ENCODE results near the gene MRC2. TPM values are rescaled to one million over a fixed set of nuclear protein-coding genes. Genes with fewer than 3 reads are reported as not detected.

Gene MRC2
- total RNA-seq, 1 donor from 2014 or later = 361 TPM

DNA sequence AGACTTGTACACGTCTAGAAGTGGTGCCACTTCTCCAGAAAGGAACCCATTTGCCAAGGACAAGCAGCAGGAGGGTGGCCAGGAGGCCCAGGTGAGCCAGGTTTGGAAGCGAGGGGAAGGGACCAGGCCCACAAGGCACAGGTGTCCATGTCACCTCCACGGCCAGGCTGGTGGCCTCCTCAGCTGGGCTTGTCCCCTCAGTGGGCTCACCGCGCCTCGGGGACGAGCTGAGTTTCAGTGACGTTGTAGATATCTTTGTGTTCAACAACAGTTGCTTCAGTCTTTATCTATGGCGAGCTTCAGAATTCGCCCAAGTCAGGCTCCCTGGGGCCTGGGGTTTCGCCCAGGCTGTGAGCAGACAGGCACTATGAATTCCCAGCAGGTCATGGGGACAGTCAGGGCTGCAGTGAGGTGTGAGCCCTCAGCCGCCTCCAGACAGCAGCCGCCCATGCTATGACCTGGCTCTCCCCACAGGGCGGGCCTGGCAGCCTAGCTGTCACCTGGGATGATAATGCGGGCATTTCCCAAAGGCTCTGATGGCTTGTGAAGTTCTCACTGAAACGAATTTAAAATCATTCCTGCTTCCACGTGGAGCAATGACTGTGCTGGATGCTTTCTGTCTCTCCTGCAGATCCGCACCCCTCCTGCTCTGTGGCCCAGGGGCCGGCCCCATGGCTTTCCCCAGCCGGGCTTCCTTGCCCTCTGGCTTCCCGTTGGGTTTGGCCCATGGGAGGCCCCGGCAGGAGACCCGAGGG is 89.5 kb downstream of the MRC2 start:
- no peak overlapping the region for H3K9ac ChIP-seq (ENCODE audit: low read length)
- no peak overlapping the region for H3K27ac ChIP-seq (ENCODE audit: low read depth, low read length)
- FAIRE-seq (no peak), DNase-seq (ENCODE audit: low read depth) (no peak)
- H4K20me1 ChIP-seq (ENCODE audit: insufficient read depth, low read length) = no peaks in the 10 kb centered on the region
- Mint-ChIP-seq H3K4me3 (ENCODE audit: unreplicated experiment) (no peak overlapping the region), H3K27ac (ENCODE audit: unreplicated experiment) (no peak overlapping the region), H3K27me3 (ENCODE audit: low read depth, unreplicated experiment) (peaks cover 8% of the 10 kb centered on the region), H3K9me3 (ENCODE audit: unreplicated experiment) (peaks cover 7% of the 10 kb centered on the region), H3K4me1 (ENCODE audit: low read depth, unreplicated experiment) (peaks cover 5% of the 10 kb centered on the region), H3K36me3 (ENCODE audit: low read depth, unreplicated experiment) (peaks cover 2% of the 10 kb centered on the region)
- TF ChIP-seq EZH2 (IDR thresholded peaks at IDR 0.05; ENCODE audit: insufficient read depth, low read length) = no peak
- TF ChIP-seq CTCF (IDR thresholded peaks at IDR 0.05; ENCODE audit: insufficient read depth, low read depth, low read length) = no peak
- peaks cover 19% of the 10 kb centered on the region for H3K4me1 ChIP-seq (ENCODE audit: insufficient read depth, low read length)
- no peak overlapping the region for H3K4me2 ChIP-seq (ENCODE audit: low read length)
- H3K27me3 ChIP-seq (ENCODE audit: insufficient read depth, low read length) = no peaks in the 10 kb centered on the region
- no peaks in the 10 kb centered on the region for H3K36me3 ChIP-seq (ENCODE audit: insufficient read depth, low read length)
- H3K9me3 ChIP-seq (ENCODE audit: insufficient read depth, low read depth, low read length) = no peaks in the 10 kb centered on the region
- no peaks in the 10 kb centered on the region for H3K79me2 ChIP-seq (ENCODE audit: insufficient read depth, low read length)
- H3K4me3 ChIP-seq (ENCODE audit: insufficient read depth, low read depth, low read length) = no peak overlapping the region
- H2AFZ ChIP-seq (ENCODE audit: low read depth, low read length) = no peak overlapping the region

DNA sequence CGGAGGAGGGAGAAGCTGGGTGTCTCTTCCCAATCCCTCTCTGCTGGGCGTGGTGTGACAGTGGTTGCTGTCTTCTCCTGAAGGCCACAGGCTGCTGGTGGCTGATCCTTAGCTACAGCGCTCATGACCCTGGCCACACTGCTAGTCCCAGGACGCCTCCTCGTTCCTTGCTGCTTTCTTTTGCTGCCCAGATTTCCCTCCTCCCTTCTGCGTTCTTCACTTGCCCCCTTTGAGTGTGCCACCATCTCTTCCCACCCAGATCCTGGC is 90.1 kb downstream of the MRC2 start:
- Histone ChIP-seq H2AFZ (ENCODE audit: low read depth, low read length) (no peak overlapping the region), H3K79me2 (ENCODE audit: insufficient read depth, low read length) (no peaks in the 10 kb centered on the region), H3K9me3 (ENCODE audit: insufficient read depth, low read depth, low read length) (no peaks in the 10 kb centered on the region), H3K27ac (ENCODE audit: low read depth, low read length) (no peak overlapping the region), H3K4me1 (ENCODE audit: insufficient read depth, low read length) (peaks cover 19% of the 10 kb centered on the region), H3K27me3 (ENCODE audit: insufficient read depth, low read length) (no peaks in the 10 kb centered on the region), H3K9ac (ENCODE audit: low read length) (no peak overlapping the region), H4K20me1 (ENCODE audit: insufficient read depth, low read length) (no peaks in the 10 kb centered on the region), H3K36me3 (ENCODE audit: insufficient read depth, low read length) (no peaks in the 10 kb centered on the region), H3K4me2 (ENCODE audit: low read length) (no peak overlapping the region), H3K4me3 (ENCODE audit: insufficient read depth, low read depth, low read length) (no peak overlapping the region)
- no peak for FAIRE-seq
- no peak overlapping the region for H3K27ac Mint-ChIP-seq (ENCODE audit: unreplicated experiment)
- H3K27me3 Mint-ChIP-seq (ENCODE audit: low read depth, unreplicated experiment) = peaks cover 8% of the 10 kb centered on the region
- DNase-seq (ENCODE audit: low read depth) = no peak
- TF ChIP-seq EZH2 (IDR thresholded peaks at IDR 0.05; ENCODE audit: insufficient read depth, low read length) (no peak), CTCF (IDR thresholded peaks at IDR 0.05; ENCODE audit: insufficient read depth, low read depth, low read length) (no peak)
- H3K36me3 Mint-ChIP-seq (ENCODE audit: low read depth, unreplicated experiment) = peaks cover 2% of the 10 kb centered on the region
- H3K4me3 Mint-ChIP-seq (ENCODE audit: unreplicated experiment) = no peak overlapping the region
- H3K9me3 Mint-ChIP-seq (ENCODE audit: unreplicated experiment) = peaks cover 7% of the 10 kb centered on the region
- peaks cover 5% of the 10 kb centered on the region for H3K4me1 Mint-ChIP-seq (ENCODE audit: low read depth, unreplicated experiment)

GRCh38 chr17:62717889-62718288 is 90.4 kb downstream of the MRC2 start:
- Histone ChIP-seq H3K36me3 (ENCODE audit: insufficient read depth, low read length) (no peaks in the 10 kb centered on the region), H3K4me2 (ENCODE audit: low read length) (no peak overlapping the region), H3K4me1 (ENCODE audit: insufficient read depth, low read length) (peaks cover 19% of the 10 kb centered on the region), H3K79me2 (ENCODE audit: insufficient read depth, low read length) (no peaks in the 10 kb centered on the region), H2AFZ (ENCODE audit: low read depth, low read length) (no peak overlapping the region), H3K27me3 (ENCODE audit: insufficient read depth, low read length) (no peaks in the 10 kb centered on the region), H3K9ac (ENCODE audit: low read length) (no peak overlapping the region), H3K9me3 (ENCODE audit: insufficient read depth, low read depth, low read length) (no peaks in the 10 kb centered on the region), H4K20me1 (ENCODE audit: insufficient read depth, low read length) (no peaks in the 10 kb centered on the region), H3K27ac (ENCODE audit: low read depth, low read length) (no peak overlapping the region), H3K4me3 (ENCODE audit: insufficient read depth, low read depth, low read length) (no peak overlapping the region)
- H3K36me3 Mint-ChIP-seq (ENCODE audit: low read depth, unreplicated experiment) = peaks cover 2% of the 10 kb centered on the region
- no peak overlapping the region for H3K4me3 Mint-ChIP-seq (ENCODE audit: unreplicated experiment)
- TF ChIP-seq CTCF (IDR thresholded peaks at IDR 0.05; ENCODE audit: insufficient read depth, low read depth, low read length) (no peak), EZH2 (IDR thresholded peaks at IDR 0.05; ENCODE audit: insufficient read depth, low read length) (no peak)
- FAIRE-seq (no peak), DNase-seq (ENCODE audit: low read depth) (no peak)
- H3K27ac Mint-ChIP-seq (ENCODE audit: unreplicated experiment) = no peak overlapping the region
- peaks cover 7% of the 10 kb centered on the region for H3K9me3 Mint-ChIP-seq (ENCODE audit: unreplicated experiment)
- peaks cover 7% of the 10 kb centered on the region for H3K27me3 Mint-ChIP-seq (ENCODE audit: low read depth, unreplicated experiment)
- peaks cover 5% of the 10 kb centered on the region for H3K4me1 Mint-ChIP-seq (ENCODE audit: low read depth, unreplicated experiment)
